GM18868 (cell line): ENCODE measurements around the gene PARK7.
"Not testable (repeated sequence)": the region's sequence is repeated elsewhere in the genome, so short reads cannot be mapped to it uniquely, and the experiment has no call there.

Source experiments
- ATAC-seq: cut with Tn5 transposase; IDR thresholded peaks from one replicate; pipeline ENCODE4 v1.9.1; 2021; ENCODE audit warnings: mild to moderate bottlenecking, moderate library complexity; ENCODE audit not compliant: unreplicated experiment

The PARK7 gene

DNA sequence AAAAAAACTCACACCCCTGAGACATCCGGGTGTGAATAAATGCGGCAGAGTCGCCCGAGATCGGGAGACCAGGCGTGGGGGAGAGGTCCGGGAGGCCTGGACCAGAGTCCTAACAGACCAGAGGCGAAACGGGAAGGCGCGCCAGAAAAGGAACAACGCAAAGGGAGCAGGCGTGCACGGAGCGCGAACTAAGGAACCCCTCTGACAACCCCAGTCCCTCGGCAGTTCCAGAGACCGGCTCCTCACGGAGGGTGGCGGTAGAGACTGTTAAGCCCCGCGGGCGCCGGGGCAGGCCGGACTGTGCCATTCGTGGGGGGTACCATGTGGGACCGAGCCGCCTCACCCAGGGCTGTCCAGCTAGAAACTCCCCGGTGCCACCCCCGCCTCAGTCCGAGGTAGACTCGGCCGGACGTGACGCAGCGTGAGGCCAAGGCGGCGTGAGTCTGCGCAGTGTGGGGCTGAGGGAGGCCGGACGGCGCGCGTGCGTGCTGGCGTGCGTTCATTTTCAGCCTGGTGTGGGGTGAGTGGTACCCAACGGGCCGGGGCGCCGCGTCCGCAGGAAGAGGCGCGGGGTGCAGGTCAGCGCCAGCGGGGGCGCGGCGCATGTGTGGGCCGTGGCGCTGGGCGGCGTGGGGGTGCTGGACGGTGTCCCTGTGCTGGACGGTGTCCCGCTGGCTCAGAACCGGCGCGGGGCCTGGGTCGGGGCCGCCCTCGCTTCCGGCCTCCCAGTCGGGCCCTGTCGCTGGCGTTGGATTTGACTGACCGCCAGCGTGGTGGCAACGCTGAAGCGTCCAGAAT lies at the start of gene PARK7:
TSS of gene PARK7 (plus strand) at position 496 of the 798 bp plus-strand sequence. CDS start 1,075 bp downstream, outside the sequence.
- peak; percentile 96 for ATAC-seq

DNA sequence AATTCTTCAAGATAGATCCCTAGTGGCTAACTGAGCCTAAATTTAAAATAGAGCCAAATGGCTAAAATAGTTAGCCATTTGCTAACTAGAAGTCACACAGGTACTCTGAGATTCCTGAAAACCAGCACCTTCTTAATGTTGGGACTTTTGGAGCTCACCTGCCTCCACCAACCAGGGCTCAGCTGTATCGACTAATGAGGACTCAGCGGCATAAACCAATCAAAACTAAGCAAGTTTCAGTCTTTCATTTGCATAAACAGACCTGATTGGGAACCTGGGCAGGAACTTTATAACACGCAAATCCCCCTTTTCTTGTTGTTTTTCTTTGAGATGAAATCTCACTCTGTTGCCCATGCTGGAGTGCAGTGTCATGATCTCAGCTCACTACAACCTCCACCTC lies 49.4 kb upstream of the PARK7 start:
- no peak for ATAC-seq

DNA sequence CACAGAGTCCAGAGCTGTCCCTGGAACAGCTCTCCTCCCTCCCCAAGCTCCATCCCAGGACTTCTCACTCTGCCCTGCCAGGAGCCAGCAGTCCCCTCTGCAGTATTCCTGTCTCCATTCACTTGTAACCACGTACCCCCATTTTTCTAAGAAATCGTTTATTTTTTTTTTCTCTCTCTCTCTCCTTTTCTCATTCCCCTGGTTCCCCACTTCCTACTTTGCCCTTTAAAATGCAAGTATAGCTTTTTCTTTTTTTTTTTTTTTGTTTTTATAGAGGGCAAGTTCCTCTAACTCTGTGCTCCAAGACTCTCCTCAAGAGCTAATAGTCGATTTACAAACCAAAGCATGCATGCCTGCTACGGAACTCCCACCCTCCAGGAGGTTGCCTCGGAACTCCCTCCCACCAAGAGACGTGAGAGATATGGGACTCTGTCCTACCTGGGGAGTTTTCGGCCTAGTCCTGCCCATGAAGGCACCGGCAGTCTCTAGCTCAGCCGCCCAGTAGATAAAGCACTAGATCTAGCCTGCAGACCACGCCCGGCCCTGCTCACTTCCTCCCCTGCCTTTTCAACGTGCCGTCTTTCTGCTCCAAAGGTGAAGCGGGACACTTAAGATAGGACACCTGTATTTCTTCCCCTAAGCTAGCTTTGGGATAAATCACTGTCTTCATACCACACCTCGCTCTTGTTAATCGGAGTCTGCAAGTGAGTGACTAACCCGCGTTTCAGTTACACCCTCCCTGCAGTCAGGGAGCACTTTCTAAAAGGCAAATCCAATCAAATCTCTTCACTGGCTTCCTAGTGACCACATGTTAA lies 48.6 kb upstream of the PARK7 start:
- ATAC-seq: no peak

DNA sequence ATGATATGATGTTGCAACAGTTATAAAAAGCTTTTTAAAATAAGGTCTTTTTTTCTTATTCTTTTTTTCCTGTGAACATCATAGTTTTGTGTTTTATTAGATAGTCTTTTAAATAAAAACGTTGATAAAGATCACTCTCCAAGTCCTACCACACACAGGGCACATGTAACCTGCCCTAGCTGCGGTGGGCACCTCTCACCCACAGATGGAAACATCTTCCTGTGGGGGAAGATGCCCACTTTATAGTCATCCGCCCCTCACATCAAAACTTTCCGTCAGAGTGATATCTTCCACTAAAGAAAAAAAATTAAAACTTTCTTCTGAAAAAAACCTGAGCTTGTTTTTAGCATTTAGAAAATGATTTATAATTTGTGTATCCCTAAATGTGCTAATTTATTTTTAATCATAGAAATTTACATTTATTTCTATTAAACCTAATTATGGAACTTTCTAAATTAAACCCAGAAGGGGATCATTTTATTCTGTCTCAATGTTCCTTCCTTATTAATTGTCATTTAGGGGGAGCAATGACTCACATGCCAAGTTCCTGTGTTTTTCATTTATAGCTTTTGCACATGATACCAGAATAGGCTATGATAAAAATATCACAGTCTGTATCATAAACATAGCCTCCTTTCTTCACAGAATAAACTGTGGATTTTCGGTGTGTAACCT lies 45.5 kb upstream of the PARK7 start:
- no peak for ATAC-seq

DNA sequence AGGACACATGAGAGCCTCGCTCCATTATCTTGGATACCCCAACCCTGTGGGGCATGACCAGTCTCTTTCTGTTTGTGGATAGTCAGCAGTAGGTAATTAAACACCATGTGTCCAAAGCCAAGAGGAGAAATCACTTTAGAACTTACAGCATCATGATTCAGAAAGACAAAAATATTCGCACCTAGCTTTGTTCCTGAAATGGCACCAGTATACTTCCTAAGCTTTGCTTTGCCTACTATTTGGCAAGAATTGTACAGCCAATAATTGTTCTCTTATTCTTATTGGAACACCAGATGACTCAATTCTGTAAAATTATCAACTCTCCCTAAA lies 45.0 kb upstream of the PARK7 start:
- no peak for ATAC-seq

DNA sequence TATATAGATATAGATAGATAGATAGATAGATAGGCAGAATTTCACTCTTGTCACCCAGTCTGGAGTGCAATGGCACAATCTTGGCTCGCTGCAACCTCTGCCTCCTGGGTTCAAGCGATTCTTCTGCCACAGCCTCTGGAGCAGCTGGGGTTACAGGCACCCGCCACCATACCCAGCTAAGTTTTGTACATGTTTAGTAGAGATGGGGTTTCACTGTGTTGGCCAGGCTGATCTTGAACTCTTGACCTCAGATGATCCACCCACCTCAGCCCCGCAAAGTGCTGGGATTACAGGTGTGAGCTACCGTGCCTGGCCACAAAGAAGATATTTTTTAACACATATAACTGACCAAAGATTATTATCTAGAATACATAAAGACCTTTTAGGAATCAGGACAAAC lies 43.5 kb upstream of the PARK7 start:
- not testable (repeated sequence) for ATAC-seq

DNA sequence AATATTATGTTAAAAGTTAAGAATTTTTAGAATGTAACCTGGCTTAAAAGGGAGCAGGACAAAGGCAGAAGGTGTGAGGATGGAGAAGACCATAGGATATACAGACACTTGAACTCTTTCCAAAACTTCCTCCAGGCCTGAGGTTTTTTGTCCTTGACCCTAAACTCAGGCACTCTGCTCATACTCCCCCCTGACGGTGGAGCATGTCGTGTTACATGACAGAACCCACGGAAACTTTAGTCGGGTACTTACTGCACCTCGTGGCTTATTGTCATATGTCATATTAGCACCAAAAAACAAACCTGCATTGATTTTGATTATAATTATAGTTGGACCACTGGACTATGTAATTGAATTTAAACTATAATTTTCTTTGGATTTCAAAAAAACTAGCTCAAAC lies 41.6 kb upstream of the PARK7 start:
- no peak for ATAC-seq

DNA sequence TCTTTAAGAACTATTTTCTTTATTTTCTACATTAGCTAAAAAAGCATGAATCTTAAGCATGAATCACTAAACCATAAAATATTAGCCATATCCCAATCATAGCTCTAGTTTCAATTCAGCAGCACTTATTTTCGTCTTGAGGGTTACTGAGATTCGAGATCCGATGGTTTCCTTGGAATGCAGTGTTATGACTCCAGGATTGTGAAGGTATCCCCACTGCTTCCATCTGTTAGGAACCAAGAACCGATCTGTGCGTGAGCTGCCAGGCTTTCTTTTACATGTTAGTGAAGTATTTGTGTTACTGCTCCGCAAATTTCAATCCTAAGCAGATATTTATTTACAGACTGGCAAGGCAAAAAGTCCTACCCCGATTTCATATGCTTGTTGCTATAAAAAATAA lies 39.7 kb upstream of the PARK7 start:
- ATAC-seq: no peak

DNA sequence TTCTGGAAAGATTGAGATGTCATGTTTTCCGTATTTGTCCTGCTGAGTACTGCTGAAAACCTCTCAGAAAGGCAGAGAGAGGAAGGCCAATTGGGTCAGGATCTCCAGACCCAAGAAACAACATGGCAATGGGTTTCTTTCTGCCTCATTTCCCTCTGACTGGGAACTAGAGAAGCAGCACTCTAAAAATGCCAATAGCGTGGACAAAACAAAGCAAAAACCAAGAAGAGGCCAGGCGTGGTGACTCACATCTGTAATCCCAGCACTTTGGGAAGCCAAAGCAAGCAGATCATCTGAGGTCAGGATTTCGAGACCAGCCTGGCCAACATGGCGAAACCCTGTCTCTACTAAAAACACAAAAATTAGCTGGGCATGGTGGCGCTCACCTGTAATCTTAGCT lies 39.2 kb upstream of the PARK7 start:
- ATAC-seq: no peak

DNA sequence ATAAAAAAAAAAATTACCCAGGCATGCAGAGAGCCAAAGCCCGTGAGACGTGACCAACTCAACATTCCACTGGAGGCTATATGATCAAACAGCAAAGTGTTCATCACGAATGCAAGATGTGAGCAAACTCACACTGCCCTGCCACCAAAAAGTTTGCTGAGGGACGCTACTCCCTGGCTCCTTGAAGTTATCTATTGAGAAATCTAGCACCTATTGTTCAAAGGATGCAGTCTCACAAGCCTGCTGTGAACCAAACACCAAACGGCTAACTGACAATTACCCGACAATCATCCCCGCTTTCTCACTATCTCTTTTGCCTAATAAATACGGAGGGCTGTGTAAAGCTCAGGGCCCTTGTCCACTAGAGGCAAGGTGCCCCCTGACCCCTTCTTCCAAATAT lies 34.5 kb upstream of the PARK7 start:
- not testable (repeated sequence) for ATAC-seq

DNA sequence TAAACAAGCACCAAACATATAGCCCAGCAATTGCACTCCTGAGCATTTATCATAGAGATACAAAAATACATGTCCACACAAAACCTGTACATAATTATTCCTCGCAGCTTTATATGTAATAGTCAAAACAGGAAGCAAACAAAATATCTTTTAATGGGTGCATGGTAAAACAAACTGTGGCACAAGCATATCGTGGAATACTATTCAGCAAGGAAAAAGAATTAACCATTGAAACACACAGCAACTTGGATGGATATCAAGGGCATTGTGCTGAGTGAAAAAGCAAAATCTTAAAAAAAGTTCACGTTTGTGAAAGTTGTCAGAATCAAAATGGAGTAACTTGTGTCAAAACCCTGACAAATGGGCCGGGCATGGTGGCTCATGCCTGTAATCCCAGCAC lies 33.3 kb upstream of the PARK7 start:
- ATAC-seq: no peak

DNA sequence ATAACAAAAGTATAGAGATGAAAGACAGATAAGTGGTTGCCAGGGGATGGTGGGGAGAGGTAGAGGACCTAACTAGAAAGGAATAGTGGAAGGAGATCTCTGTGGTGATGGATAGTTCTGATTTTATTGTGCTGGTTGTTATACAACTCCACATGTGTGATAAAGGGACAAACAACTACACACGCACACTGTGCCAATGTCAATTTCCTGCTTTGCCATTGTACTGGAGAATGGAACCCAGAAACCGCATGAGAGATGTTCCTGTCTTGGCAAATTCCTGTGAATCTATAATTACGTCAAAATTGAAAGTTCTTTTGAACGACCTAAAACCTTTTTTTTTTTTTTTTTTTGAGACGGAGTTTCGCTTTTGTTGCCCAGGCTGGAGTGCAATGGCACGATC lies 31.9 kb upstream of the PARK7 start:
- ATAC-seq: no peak

DNA sequence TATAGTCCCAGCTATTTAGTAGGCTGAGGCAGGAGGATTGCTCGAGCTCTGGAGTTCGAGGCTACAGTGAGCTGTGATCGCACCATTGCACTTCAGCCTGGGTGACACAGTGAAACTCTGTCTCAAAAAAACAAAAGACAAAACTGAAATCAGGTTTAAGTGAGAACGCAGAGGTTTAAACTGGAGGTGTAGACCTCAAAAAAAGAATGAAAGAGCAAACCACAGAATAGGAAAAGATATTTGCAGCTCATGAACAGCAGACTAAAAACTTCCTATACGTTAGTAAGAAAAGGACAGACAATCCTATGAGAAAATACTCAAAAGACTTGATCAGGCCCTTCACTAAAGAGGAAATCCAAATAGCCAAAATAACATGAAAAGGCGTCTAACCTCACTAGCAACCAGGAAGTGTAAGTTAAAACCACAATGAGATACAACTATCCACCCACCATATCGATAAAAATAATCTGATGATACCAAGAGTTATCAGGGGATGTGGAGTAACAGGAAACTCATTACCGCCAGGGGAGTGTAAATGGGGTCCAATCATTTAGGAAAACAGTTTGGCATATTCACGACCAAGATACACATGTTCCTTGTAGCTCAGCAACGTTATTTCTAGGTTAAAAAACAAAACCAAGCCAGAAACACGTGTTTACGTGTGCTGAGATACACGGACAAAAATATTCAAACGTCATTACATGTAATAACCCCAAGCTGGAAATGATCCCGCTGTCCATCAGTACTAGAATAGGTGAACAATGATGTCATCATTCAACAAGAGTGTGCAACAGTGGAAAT lies 30.7 kb upstream of the PARK7 start:
- ATAC-seq: no peak

DNA sequence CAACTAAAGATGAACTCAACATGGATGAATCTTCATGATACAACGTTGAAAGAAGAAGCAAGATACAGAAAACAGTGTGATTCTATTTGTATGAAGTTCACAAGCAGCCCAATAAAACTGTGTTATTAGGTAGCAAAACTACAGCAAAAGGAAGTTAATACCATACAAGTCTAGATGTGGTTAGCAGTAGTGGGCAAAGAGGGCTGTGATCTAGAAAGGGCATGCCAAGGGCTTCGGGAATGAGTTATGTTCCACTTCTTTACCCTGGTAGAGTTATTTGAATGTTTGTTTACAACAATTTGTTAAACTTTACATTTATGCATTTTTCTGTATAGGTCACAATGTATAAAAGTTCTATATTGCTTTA lies 30.1 kb upstream of the PARK7 start:
- no peak for ATAC-seq

DNA sequence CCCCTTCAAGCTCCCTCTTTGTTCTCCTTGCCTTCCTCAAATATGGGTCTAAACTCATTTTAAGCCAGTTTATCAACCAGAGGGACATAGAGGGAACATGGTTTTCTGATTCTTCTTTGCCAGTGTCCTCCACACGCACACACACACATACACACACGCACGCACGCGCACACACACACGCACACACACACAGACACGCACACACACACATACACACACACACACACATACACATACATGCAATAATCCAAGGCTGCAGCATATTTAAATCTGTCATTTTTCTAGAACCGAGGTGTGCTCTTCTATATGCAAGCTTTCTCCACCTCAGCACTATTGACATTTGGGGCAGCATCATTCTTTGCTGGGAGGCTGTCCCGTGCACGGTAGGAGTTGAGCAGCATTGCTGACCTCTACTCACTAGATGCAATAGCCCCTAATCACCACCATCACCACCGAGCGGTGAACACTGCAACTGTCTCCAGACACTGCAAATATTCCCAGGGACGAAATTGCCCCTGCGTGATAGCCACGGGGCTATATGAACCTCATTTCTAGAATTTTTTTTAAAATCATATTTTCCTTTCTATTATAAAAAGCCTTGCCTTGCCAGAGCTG lies 28.9 kb upstream of the PARK7 start:
- ATAC-seq: no peak

DNA sequence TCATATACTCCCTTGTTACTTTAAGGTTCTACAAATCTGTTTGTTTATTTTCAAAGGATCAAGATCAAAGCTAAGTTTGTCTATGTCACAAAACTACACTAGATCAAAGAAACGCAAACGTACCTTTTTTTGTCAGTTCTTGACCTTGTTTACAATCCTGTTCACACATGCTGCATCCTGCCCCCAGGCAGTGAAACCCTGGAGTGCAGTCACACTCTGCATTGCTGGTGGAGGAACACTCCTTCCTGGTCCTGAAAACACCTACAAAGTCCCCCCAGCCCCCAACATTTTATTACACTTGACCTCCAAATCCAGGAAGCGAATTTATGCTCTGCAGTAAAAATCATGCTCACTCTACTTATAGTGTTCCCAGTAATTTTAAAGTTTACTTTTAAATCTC lies 23.4 kb upstream of the PARK7 start:
- no peak for ATAC-seq

DNA sequence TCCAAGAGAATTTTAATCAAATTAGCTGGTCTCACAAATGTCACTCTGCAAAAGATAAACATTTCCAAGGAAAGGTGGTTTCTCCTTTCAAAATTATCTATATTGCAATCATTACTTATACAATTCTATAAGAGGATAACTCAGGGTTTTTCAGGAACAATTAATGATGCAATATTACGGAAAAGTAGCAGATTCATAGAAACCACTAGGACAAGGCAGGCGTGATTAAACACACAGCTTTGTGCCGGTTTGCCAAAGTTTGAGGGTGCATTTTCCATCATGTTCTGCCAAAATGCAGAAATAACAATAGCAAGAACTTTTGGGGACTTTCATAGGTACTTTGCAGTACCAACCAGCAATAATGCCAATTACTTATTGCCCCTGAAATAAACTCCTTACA lies 21.5 kb upstream of the PARK7 start:
- ATAC-seq: no peak

DNA sequence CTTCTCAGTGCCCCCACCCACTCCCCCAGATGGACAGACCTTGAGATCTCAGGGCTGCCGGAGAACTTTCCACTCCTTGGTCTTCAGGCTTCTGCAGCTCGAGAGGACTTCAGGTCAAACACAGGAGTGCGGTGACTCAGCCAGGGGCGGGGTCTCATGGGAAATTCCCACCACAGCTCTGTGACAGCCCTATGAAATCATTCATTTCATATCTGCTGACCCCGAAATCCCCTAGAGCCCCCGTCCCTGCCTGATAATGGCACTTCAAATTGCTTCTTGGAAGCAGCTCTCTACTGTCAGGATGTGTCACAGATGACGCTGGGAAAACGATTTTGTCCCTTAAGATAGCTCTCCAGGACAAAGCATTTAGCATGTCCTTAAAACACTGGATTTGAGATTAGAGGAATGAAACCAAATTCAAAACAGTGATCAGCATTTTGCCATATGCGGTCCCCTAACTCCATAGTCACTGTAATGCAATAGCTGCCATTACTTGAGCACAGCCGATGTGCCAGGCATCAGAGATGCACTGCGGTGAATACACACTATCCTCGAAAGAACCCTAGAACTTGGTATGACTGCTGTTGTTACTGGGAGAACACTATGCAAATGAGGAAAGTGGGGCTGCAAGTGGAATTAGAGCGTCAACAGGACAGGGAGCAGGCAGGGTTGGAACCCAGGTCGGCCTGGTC lies 20.6 kb upstream of the PARK7 start, which contains the start of gene TNFRSF9:
TSS of gene TNFRSF9 (minus strand) at position 95 of the 692 bp plus-strand sequence. CDS start 845 bp downstream, outside the sequence.
- ATAC-seq: no peak

DNA sequence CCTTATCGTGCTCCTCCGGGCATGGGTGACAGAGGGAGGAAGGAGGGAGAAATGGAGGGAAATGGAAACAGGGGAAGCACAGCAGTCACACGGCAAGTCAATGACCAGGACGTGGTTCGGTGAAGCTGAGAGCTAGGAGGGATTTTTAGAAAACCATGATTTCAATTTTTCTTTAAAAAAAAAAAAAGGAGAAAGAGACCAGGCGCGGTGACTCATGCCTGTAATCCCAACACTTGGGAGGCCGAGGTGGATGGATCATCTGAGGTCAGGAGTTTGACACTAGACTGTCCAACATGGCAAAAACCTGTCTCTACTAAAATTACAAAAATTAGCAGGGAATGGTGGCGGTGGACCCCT lies 20.1 kb upstream of the PARK7 start:
- no peak for ATAC-seq
